Loucy (cell line): ENCODE results near the gene DYNC1LI1.

Source experiments
- EZH2phosphoT487 ChIP-seq: fragments of 200-600 bp; IDR thresholded peaks from 2 replicates; pipeline ENCODE4 v1.6.1; 2018; ENCODE audit warnings: antibody characterized with exemption, mild to moderate bottlenecking, moderate library complexity, borderline replicate concordance
- TF ChIP-seq, protein P1 (sequence below): fragments of 200-600 bp; sonication (generic); conservative IDR thresholded peaks from 2 replicates; pipeline ENCODE4 v1.5.1; 2014; ENCODE audit warnings: mild to moderate bottlenecking, antibody characterized with exemption, low read length

DNA sequence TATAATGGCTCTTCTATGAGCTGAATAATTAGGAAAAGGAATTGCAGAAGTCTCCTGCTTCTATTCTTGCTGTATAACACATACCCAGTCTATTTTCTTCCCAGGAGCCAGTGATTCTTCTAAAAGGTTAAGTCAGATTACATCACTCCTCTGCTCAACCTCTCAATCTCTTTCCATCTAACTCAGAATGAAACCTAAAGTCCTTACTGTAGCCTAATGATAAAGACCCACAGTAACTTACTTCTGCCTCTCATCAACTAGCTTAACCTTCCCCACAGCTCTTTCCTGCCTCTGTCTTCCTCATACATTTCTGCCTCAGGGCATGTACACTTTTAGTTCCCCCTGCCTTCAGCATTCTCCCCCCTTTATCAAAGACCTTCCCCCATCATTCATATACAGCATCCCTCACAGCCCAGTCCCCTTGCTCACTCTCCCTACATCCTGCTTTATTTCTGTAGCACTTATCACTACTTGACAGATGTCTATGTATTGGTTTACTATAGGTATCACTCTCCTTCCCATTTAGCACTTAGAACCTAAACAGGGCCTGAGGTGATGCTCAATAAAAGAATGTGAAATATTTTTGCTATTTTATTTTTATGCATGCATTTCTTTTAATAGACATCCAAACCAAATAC, 39.5 kb downstream of the DYNC1LI1 start:
- no peak for TF ChIP-seq EZH2phosphoT487
- TF ChIP-seq, protein P1, sequence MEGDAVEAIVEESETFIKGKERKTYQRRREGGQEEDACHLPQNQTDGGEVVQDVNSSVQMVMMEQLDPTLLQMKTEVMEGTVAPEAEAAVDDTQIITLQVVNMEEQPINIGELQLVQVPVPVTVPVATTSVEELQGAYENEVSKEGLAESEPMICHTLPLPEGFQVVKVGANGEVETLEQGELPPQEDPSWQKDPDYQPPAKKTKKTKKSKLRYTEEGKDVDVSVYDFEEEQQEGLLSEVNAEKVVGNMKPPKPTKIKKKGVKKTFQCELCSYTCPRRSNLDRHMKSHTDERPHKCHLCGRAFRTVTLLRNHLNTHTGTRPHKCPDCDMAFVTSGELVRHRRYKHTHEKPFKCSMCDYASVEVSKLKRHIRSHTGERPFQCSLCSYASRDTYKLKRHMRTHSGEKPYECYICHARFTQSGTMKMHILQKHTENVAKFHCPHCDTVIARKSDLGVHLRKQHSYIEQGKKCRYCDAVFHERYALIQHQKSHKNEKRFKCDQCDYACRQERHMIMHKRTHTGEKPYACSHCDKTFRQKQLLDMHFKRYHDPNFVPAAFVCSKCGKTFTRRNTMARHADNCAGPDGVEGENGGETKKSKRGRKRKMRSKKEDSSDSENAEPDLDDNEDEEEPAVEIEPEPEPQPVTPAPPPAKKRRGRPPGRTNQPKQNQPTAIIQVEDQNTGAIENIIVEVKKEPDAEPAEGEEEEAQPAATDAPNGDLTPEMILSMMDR = no peak
